Endothelial cell of umbilical vein (primary cell): ENCODE results near the gene KLHL35. TPM values are rescaled to one million over a fixed set of nuclear protein-coding genes. Genes with fewer than 3 reads are reported as not detected.

Experiments used
- BruUV-seq: library from RNA; stranded (reverse); fragments of 400-500 nt; replicated peaks from 2 replicates; lab custom pipeline; 2021; lab: Mats Ljungman, UMichigan
- CTCF ChIA-PET: fragments of 300-600, 350-600 bp; sonication (Branson Sonifier 250); formaldehyde crosslinking; loops from one replicate; lab custom pipeline; 2021; ENCODE audit warnings: antibody characterized with exemption, inconsistent platforms; lab: Charles Lee
- POLR2A ChIA-PET: fragments of 300-600, 350-600 bp; sonication (Branson Sonifier 250); formaldehyde crosslinking; loops from one replicate; lab custom pipeline; 2021; ENCODE audit warnings: antibody characterized with exemption, inconsistent platforms; lab: Charles Lee
- DNase-seq: peaks from one replicate; pipeline ENCODE4 v3.0.0-alpha.2; 2011; ENCODE audit warnings: low read depth, low spot score
- FAIRE-seq: peaks from 2 replicates; lab custom pipeline; 2011; peaks lifted over from hg19 to GRCh38; lab: Jason Lieb, UNC
- H2AFZ ChIP-seq: 2 replicates; pipeline ENCODE4 v1.6.0; 2012; ENCODE audit warnings: low read depth, low read length, control low read depth, inconsistent platforms
- H3K27ac ChIP-seq: 2 replicates; pipeline ENCODE4 v1.5.1; 2011; ENCODE audit warnings: low read depth, mild to moderate bottlenecking, control low read depth, low read length, moderate library complexity; ENCODE audit not compliant: insufficient read depth
- H3K27me3 ChIP-seq, 2 experiments: 2 replicates each; pipeline versions ENCODE4 v1.6.0 to v1.6.1; 2011; ENCODE audit warnings: low read length in 2 of 2, mixed read lengths in 1 of 2; ENCODE audit not compliant: control insufficient read depth in 2 of 2, insufficient read depth in 2 of 2
- H3K36me3 ChIP-seq, 2 experiments: 2 replicates in 1 of 2; 3 replicates in 1 of 2; pipeline ENCODE4 v1.5.1; 2011; ENCODE audit warnings: low read length in 2 of 2, mild to moderate bottlenecking in 1 of 2, moderate library complexity in 1 of 2; ENCODE audit not compliant: control insufficient read depth in 2 of 2, insufficient read depth in 2 of 2; ENCODE audit errors: extremely low read depth in 1 of 2
- H3K4me1 ChIP-seq: 3 replicates; pipeline ENCODE4 v1.5.1; 2011; ENCODE audit warnings: mild to moderate bottlenecking, low read length; ENCODE audit not compliant: control insufficient read depth, insufficient read depth; ENCODE audit errors: extremely low read depth
- H3K4me2 ChIP-seq: 2 replicates; pipeline ENCODE4 v1.6.1; 2011; ENCODE audit warnings: low read length, control low read depth, mixed read lengths; ENCODE audit not compliant: insufficient read depth
- H3K4me3 ChIP-seq, 3 experiments: fragments of 200-600 bp in 1 of 3; sonication (generic), shearing (Covaris generic) in 1 of 3; replicated peaks in 1 of 3; 2 replicates each; pipeline ENCODE4 v1.5.1; 2011 to 2016; ENCODE audit warnings: control low read depth in 3 of 3, low read length in 3 of 3, mild to moderate bottlenecking in 2 of 3, inconsistent platforms in 1 of 3, low read depth in 1 of 3, moderate library complexity in 1 of 3; ENCODE audit not compliant: insufficient read depth in 1 of 3
- H3K79me2 ChIP-seq: 2 replicates; pipeline ENCODE4 v1.6.0; 2012; ENCODE audit warnings: low read length, inconsistent platforms; ENCODE audit not compliant: control insufficient read depth, insufficient read depth
- H3K9ac ChIP-seq: replicated peaks from 2 replicates; pipeline ENCODE3; 2011; ENCODE audit warnings: low read length, control low read depth; ENCODE audit not compliant: insufficient read depth; ENCODE audit errors: extremely low read depth
- H3K9me1 ChIP-seq: replicated peaks from 3 replicates; pipeline ENCODE4 v1.6.0; 2011; ENCODE audit warnings: mild to moderate bottlenecking, low read length; ENCODE audit not compliant: control insufficient read depth, insufficient read depth; ENCODE audit errors: extremely low read depth
- H3K9me3 ChIP-seq: replicated peaks from 2 replicates; pipeline ENCODE4 v1.5.1; 2012; ENCODE audit warnings: low read length, inconsistent platforms; ENCODE audit not compliant: control insufficient read depth, insufficient read depth
- H4K20me1 ChIP-seq: replicated peaks from 2 replicates; pipeline ENCODE3; 2011; ENCODE audit warnings: mild to moderate bottlenecking, low read length; ENCODE audit not compliant: control insufficient read depth, insufficient read depth; ENCODE audit errors: extremely low read depth
- EZH2 ChIP-seq: IDR thresholded peaks from 2 replicates; pipeline ENCODE4 v1.6.1; 2012; ENCODE audit warnings: borderline replicate concordance, low read depth, mild to moderate bottlenecking, moderate library complexity, low read length, inconsistent platforms; ENCODE audit not compliant: severe bottlenecking
- FOS ChIP-seq: IDR thresholded peaks from 2 replicates; pipeline ENCODE4 v1.6.1; 2011; ENCODE audit warnings: mild to moderate bottlenecking, low read length, moderate library complexity, borderline replicate concordance; ENCODE audit not compliant: insufficient read depth
- GATA2 ChIP-seq: IDR thresholded peaks from 2 replicates; pipeline ENCODE4 v1.7.0; 2011; ENCODE audit warnings: low read depth, mild to moderate bottlenecking, moderate library complexity, mixed read lengths, low read length; ENCODE audit not compliant: insufficient read length, insufficient read depth
- JUN ChIP-seq: IDR thresholded peaks from 2 replicates; pipeline ENCODE4 v1.6.1; 2011; ENCODE audit warnings: borderline replicate concordance, low read depth; ENCODE audit not compliant: insufficient read length, insufficient read depth
- MYC ChIP-seq: IDR thresholded peaks from one replicate; pipeline ENCODE4 v1.6.1; 2011; ENCODE audit warnings: mild to moderate bottlenecking, low read depth, low read length
- POLR2A ChIP-seq: IDR thresholded peaks from 2 replicates; pipeline ENCODE4 v1.6.1; 2012; ENCODE audit warnings: low read depth, mild to moderate bottlenecking, control low read depth, low read length
- POLR2AphosphoS5 ChIP-seq: IDR thresholded peaks from 2 replicates; pipeline ENCODE4 v1.6.1; 2012; ENCODE audit warnings: low read depth, mild to moderate bottlenecking, control low read depth, low read length, moderate library complexity; ENCODE audit not compliant: insufficient read depth
- dilution Hi-C: fragments of 300-500 bp; cut with MboI; formaldehyde crosslinking; loops from one replicate; pipeline ENCODE4 v1.15.0; 2019; ENCODE audit warnings: low sequenced_read_pairs; ENCODE audit not compliant: extremely low pct_ligation_motif_present
- intact Hi-C: fragments of 100-400 bp; cut with micrococcal nuclease; formaldehyde crosslinking; loops from one replicate; pipeline ENCODE4 v1.10.0; 2022
- polyA plus RNA-seq, 4 experiments: library from polyadenylated mRNA; depleted of rRNA in 3 of 4; stranded (reverse) in 3 of 4; unstranded in 1 of 4; fragments of >200 nt; gene quantifications; 2 replicates each; pipeline versions ENCODE4 v1.2.1 to v1.2.3, GENCODE V29; 2011 to 2012; ENCODE audit warnings: missing spikeins in 1 of 4
- total RNA-seq: library from RNA; stranded (reverse); gene quantifications from 2 replicates; pipeline ENCODE4 v1.2.3, GENCODE V29; 2021
- TF ChIP-seq, protein P1 (sequence below): IDR thresholded peaks from 2 replicates; pipeline ENCODE4 v1.6.1; 2011; ENCODE audit not compliant: insufficient read depth, insufficient read length
- TF ChIP-seq, protein P2 (sequence below), 2 donors: IDR thresholded peaks; 1 replicate in 1 of 2; 2 replicates in 1 of 2; pipeline ENCODE4 v1.5.1; 2011; ENCODE audit warnings: low read length in 2 of 2, mild to moderate bottlenecking in 2 of 2, moderate library complexity in 2 of 2, control low read depth in 1 of 2, inconsistent platforms in 1 of 2, low read depth in 1 of 2; ENCODE audit not compliant: insufficient read depth in 1 of 2; ENCODE audit errors: extremely low read depth in 1 of 2

The KLHL35 gene
- total and polyA plus RNA-seq, 2 donors (not counting 3 experiments of a cell fraction or from before 2014, with no cell fraction given), result 0.97 to 2.3 TPM

DNA sequence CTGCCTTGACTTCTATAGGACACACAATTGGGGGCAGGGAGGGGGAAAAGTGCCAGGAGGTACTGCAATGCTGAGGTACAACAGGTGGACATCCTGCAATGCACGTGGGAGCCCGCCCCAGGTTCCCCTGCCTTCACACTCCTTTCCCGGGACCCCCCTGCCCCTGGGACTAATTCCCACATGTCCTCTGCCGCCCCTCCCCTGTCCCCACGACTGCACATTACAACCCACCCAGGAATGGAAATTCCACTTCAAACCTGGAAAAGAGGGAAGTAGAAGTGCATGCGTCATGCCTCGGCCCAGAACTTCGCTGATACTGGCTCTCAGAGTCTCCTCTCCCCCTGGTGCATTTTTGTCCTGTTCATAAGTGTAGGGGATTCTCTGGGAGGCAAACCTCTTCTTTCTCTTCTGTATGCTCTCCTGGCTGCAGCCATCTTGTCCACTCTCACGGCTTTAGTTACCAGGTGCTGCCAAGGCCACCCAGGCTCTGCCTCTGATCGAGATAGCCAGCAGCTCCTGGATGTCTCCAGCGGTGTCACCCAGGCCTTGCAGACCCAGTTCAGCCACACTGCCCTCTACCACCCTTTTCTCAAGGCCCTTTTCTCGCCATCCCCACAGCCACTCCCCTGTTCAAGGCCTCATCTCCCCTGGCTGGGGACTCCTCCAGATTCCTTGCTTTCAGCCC is 49.1 kb upstream of the KLHL35 start:
- TF ChIP-seq MYC (no peak), POLR2AphosphoS5 (no peak), JUN (no peak), POLR2A (no peak), FOS (no peak), GATA2 (no peak), EZH2 (no peak)
- TF ChIP-seq, protein P1, sequence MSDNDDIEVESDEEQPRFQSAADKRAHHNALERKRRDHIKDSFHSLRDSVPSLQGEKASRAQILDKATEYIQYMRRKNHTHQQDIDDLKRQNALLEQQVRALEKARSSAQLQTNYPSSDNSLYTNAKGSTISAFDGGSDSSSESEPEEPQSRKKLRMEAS, result no peak
- TF ChIP-seq, protein P2, sequence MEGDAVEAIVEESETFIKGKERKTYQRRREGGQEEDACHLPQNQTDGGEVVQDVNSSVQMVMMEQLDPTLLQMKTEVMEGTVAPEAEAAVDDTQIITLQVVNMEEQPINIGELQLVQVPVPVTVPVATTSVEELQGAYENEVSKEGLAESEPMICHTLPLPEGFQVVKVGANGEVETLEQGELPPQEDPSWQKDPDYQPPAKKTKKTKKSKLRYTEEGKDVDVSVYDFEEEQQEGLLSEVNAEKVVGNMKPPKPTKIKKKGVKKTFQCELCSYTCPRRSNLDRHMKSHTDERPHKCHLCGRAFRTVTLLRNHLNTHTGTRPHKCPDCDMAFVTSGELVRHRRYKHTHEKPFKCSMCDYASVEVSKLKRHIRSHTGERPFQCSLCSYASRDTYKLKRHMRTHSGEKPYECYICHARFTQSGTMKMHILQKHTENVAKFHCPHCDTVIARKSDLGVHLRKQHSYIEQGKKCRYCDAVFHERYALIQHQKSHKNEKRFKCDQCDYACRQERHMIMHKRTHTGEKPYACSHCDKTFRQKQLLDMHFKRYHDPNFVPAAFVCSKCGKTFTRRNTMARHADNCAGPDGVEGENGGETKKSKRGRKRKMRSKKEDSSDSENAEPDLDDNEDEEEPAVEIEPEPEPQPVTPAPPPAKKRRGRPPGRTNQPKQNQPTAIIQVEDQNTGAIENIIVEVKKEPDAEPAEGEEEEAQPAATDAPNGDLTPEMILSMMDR (IDR thresholded peaks at IDR 0.05; ENCODE audit: extremely low read depth in 1 of 2, insufficient read depth in 1 of 2, low read depth in 1 of 2, low read length in 2 of 2), result no peak
- no peak overlapping the region for H2AFZ ChIP-seq
- H3K4me1 ChIP-seq, result no peaks in the 10 kb centered on the region
- no peaks in the 10 kb centered on the region for H3K27me3 ChIP-seq
- intact Hi-C loops (no loop called here), dilution Hi-C loops (no loop called here)
- FAIRE-seq, result no peak
- H3K9ac ChIP-seq, result no peak overlapping the region
- ChIA-PET CTCF (no interaction called here), POLR2A (no interaction called here)
- no peak overlapping the region for H3K4me2 ChIP-seq
- no TSS peak for BruUV-seq
- no peaks in the 10 kb centered on the region for H3K79me2 ChIP-seq
- H3K4me3 ChIP-seq, result no peak overlapping the region
- DNase-seq, result no peak
- H3K36me3 ChIP-seq, result peaks cover 0 to 3% of the 10 kb centered on the region in 2 experiments
- no peaks in the 10 kb centered on the region for H3K9me1 ChIP-seq
- H3K27ac ChIP-seq, result no peak overlapping the region
- no peaks in the 10 kb centered on the region for H4K20me1 ChIP-seq
- no peaks in the 10 kb centered on the region for H3K9me3 ChIP-seq
